Panc1 (cell line): ENCODE data around the gene RNASEH2B. TPM values are rescaled to one million over a fixed set of nuclear protein-coding genes. Genes with fewer than 3 reads are reported as not detected.

Source experiments
- ATAC-seq: fragments of 200-7000 bp; cut with Tn5 transposase; 2 replicates; pipeline ENCODE4 v1.9.1; 2020; ENCODE audit warnings: mild to moderate bottlenecking, moderate library complexity
- BruUV-seq: library from RNA; stranded (reverse); fragments of 400-500 nt; replicated peaks from 2 replicates; lab custom pipeline; 2021; lab: Mats Ljungman, UMichigan
- CTCF ChIA-PET: fragments of 300-600 bp; sonication (Branson Sonifier 250); formaldehyde crosslinking; loops from one replicate; lab custom pipeline; 2022; ENCODE audit warnings: antibody characterized with exemption; lab: Charles Lee
- POLR2A ChIA-PET: fragments of 300-600 bp; sonication (Branson Sonifier 250); formaldehyde crosslinking; loops from one replicate; lab custom pipeline; 2022; ENCODE audit warnings: antibody characterized with exemption; lab: Charles Lee
- DNase-seq: peaks from one replicate; pipeline ENCODE4 v3.0.0-alpha.2; 2010; ENCODE audit warnings: low read depth, low spot score
- H3K27ac ChIP-seq: 2 replicates; pipeline ENCODE4 v1.5.1; 2011; ENCODE audit warnings: mild to moderate bottlenecking, low read length, inconsistent platforms
- H3K27me3 ChIP-seq: fragments of 200-500 bp; sonication (Bioruptor generic); 2 replicates; pipeline ENCODE4 v1.6.0; 2014; ENCODE audit warnings: low read length, inconsistent platforms; ENCODE audit not compliant: control insufficient read depth, insufficient read depth
- H3K36me3 ChIP-seq: fragments of 200-500 bp; sonication (Bioruptor generic); 2 replicates; pipeline ENCODE4 v1.5.1; 2014; ENCODE audit warnings: inconsistent platforms, mild to moderate bottlenecking, low read length, moderate library complexity; ENCODE audit not compliant: control insufficient read depth, insufficient read depth
- H3K4me1 ChIP-seq: 2 replicates; pipeline ENCODE4 v1.5.1; 2011; ENCODE audit warnings: inconsistent platforms, mild to moderate bottlenecking, low read length, moderate library complexity; ENCODE audit not compliant: control insufficient read depth, insufficient read depth
- H3K4me3 ChIP-seq, 2 experiments: 2 replicates each; pipeline ENCODE4 v1.5.1; 2011 to 2012; ENCODE audit warnings: low read depth in 2 of 2, low read length in 2 of 2, mild to moderate bottlenecking in 2 of 2, inconsistent platforms in 1 of 2, moderate library complexity in 1 of 2
- H3K9me3 ChIP-seq: fragments of 200-500 bp; sonication (Bioruptor generic); 2 replicates; pipeline ENCODE4 v1.5.1; 2014; ENCODE audit warnings: low read depth, mild to moderate bottlenecking, inconsistent platforms, low read length, moderate library complexity; ENCODE audit not compliant: control insufficient read depth, insufficient read depth
- POLR2AphosphoS5 ChIP-seq: IDR thresholded peaks from 2 replicates; pipeline ENCODE4 v1.6.1; 2012; ENCODE audit warnings: mild to moderate bottlenecking, low read depth, low read length, moderate library complexity
- SIN3A ChIP-seq: IDR thresholded peaks from 2 replicates; pipeline ENCODE4 v1.6.1; 2012; ENCODE audit warnings: low read depth, mild to moderate bottlenecking, low read length, moderate library complexity, borderline replicate concordance; ENCODE audit not compliant: insufficient read depth
- TCF7L2 ChIP-seq: IDR thresholded peaks from 2 replicates; pipeline ENCODE4 v1.6.1; 2011; ENCODE audit warnings: mild to moderate bottlenecking, low read depth, low read length, inconsistent platforms
- in situ Hi-C: cut with HindIII; loops from 2 replicates; pipeline ENCODE4 v1.10.0; 2016; ENCODE audit warnings: low sequenced_read_pairs, low pct_unique_long_range_greater_than_20kb
- intact Hi-C: fragments of 100-400 bp; cut with micrococcal nuclease; formaldehyde crosslinking; loops from one replicate; pipeline ENCODE4 v1.10.0; 2022; ENCODE audit not compliant: unreplicated experiment
- total RNA-seq: library from RNA; stranded (reverse); gene quantifications from one replicate; pipeline ENCODE4 v1.2.1, GENCODE V29; 2021; ENCODE audit not compliant: unreplicated experiment
- TF ChIP-seq, protein P1 (sequence below): fragments of 450-650 bp; IDR thresholded peaks from 2 replicates; pipeline ENCODE4 v1.5.1; 2017; ENCODE audit warnings: mild to moderate bottlenecking
- TF ChIP-seq, protein P2 (sequence below), 2 experiments: IDR thresholded peaks; 2 replicates each; pipeline ENCODE4 v1.6.1; 2011 to 2012; ENCODE audit warnings: low read depth in 2 of 2, control low read depth in 1 of 2, low read length in 1 of 2, mild to moderate bottlenecking in 1 of 2, moderate library complexity in 1 of 2; ENCODE audit not compliant: insufficient read depth in 1 of 2

RNASEH2B gene
- total RNA-seq, 1 experiment from 2014 or later: 37.8 TPM

DNA sequence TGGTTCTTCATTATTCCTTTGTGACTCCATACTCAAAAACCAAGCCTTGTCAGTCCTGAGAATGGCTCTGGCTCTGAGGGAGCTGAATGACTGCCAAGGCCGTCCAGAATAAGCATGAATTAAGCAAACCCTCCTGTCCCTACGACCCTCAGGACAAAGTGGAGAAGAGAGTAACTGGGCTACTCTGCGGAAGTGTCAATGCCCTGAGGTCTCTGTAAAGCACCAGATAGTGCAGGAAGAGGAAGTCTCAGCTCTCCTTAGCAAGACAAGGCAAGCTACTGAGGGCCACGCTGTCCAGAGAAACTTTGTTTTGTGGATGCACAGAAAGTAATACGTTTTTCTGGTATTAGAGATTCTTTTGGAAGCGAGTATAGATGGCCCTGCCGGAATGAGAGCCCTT is 94.1 kb downstream of the RNASEH2B start:
- TF ChIP-seq TCF7L2: no peak
- no peak for TF ChIP-seq SIN3A
- TF ChIP-seq, protein P1, sequence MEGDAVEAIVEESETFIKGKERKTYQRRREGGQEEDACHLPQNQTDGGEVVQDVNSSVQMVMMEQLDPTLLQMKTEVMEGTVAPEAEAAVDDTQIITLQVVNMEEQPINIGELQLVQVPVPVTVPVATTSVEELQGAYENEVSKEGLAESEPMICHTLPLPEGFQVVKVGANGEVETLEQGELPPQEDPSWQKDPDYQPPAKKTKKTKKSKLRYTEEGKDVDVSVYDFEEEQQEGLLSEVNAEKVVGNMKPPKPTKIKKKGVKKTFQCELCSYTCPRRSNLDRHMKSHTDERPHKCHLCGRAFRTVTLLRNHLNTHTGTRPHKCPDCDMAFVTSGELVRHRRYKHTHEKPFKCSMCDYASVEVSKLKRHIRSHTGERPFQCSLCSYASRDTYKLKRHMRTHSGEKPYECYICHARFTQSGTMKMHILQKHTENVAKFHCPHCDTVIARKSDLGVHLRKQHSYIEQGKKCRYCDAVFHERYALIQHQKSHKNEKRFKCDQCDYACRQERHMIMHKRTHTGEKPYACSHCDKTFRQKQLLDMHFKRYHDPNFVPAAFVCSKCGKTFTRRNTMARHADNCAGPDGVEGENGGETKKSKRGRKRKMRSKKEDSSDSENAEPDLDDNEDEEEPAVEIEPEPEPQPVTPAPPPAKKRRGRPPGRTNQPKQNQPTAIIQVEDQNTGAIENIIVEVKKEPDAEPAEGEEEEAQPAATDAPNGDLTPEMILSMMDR: no peak
- TF ChIP-seq, protein P2, sequence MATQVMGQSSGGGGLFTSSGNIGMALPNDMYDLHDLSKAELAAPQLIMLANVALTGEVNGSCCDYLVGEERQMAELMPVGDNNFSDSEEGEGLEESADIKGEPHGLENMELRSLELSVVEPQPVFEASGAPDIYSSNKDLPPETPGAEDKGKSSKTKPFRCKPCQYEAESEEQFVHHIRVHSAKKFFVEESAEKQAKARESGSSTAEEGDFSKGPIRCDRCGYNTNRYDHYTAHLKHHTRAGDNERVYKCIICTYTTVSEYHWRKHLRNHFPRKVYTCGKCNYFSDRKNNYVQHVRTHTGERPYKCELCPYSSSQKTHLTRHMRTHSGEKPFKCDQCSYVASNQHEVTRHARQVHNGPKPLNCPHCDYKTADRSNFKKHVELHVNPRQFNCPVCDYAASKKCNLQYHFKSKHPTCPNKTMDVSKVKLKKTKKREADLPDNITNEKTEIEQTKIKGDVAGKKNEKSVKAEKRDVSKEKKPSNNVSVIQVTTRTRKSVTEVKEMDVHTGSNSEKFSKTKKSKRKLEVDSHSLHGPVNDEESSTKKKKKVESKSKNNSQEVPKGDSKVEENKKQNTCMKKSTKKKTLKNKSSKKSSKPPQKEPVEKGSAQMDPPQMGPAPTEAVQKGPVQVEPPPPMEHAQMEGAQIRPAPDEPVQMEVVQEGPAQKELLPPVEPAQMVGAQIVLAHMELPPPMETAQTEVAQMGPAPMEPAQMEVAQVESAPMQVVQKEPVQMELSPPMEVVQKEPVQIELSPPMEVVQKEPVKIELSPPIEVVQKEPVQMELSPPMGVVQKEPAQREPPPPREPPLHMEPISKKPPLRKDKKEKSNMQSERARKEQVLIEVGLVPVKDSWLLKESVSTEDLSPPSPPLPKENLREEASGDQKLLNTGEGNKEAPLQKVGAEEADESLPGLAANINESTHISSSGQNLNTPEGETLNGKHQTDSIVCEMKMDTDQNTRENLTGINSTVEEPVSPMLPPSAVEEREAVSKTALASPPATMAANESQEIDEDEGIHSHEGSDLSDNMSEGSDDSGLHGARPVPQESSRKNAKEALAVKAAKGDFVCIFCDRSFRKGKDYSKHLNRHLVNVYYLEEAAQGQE (IDR thresholded peaks at IDR 0.05; ENCODE audit: insufficient read depth in 1 of 2, low read depth in 2 of 2, low read length in 1 of 2): no peak
- no peak for TF ChIP-seq POLR2AphosphoS5
- no peaks in the 10 kb centered on the region for H3K36me3 ChIP-seq
- DNase-seq: no peak
- no TSS peak for BruUV-seq
- ATAC-seq: no peak
- H3K9me3 ChIP-seq: no peaks in the 10 kb centered on the region
- ChIA-PET POLR2A (no interaction called here), CTCF (no interaction called here)
- no peaks in the 10 kb centered on the region for H3K4me1 ChIP-seq
- no peak overlapping the region for H3K4me3 ChIP-seq
- no peaks in the 10 kb centered on the region for H3K27me3 ChIP-seq
- no peak overlapping the region for H3K27ac ChIP-seq
- in situ Hi-C loops: no loop called here
- intact Hi-C loops: no loop called here

DNA sequence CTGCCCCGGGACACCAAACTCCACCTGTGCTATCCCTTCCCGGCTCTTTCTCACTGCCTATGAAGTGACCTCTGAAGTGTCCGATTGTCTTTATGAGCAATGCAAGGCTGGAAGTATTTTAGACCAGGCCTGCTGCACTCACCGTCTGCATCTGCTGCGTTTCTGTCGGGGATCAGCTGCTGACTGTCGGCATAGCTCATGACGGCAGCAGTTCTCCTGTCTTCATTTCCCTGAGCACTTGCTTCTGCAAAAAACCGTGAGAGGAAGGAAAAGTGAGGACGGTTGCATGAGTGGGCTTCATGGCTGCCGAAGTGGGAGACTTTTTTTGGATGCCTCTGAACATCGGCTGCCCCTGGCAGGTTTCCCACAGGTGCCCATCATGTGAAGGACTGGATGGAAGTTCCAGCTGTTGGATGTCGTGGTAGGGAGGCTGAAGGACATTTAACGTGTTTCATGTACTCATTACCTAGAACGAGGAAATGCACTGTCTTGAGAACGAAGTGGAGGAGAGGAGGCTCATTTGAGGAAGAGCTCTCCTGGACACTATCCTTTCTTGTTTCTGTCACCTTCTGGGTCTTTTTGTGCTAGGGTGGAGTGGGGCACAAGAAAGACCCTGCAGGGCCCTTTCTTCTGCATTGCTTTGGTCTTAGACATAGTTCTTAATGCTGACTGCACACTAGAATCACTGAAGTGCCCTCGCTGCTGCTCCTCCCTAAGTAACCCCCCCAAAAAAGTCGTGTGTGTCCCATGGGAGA is 94.7 kb downstream of the RNASEH2B start:
- ATAC-seq: no peak
- POLR2A ChIA-PET: no interaction called here
- intact Hi-C loops: no loop called here
- no peak overlapping the region for H3K4me3 ChIP-seq
- TF ChIP-seq POLR2AphosphoS5 (no peak), TCF7L2 (no peak), SIN3A (no peak)
- TF ChIP-seq, protein P1: no peak
- TF ChIP-seq, protein P2 (IDR thresholded peaks at IDR 0.05; ENCODE audit: insufficient read depth in 1 of 2, low read depth in 2 of 2, low read length in 1 of 2): no peak
- in situ Hi-C loops: no loop called here
- no peak for DNase-seq
- H3K27me3 ChIP-seq: no peaks in the 10 kb centered on the region
- no peaks in the 10 kb centered on the region for H3K36me3 ChIP-seq
- H3K27ac ChIP-seq: no peak overlapping the region
- CTCF ChIA-PET: no interaction called here
- BruUV-seq: no TSS peak
- no peaks in the 10 kb centered on the region for H3K9me3 ChIP-seq
- no peaks in the 10 kb centered on the region for H3K4me1 ChIP-seq
